A673 (cell line): Measurements from ENCODE around the gene MMP24. TPM values are rescaled to one million over a fixed set of nuclear protein-coding genes. Genes with fewer than 3 reads are reported as not detected.
"Not testable (repeated sequence)": the region's sequence is repeated elsewhere in the genome, so short reads cannot be mapped to it uniquely, and the experiment has no call there.

Experiments used
- BruUV-seq: library from RNA; stranded (reverse); fragments of 400-500 nt; replicated peaks from 2 replicates; lab custom pipeline; 2021; lab: Mats Ljungman, UMichigan
- CTCF ChIA-PET: fragments of 300-600 bp; sonication (Branson Sonifier 250); formaldehyde crosslinking; loops from one replicate; lab custom pipeline; 2022; ENCODE audit warnings: antibody characterized with exemption; lab: Charles Lee
- POLR2A ChIA-PET: fragments of 300-600 bp; sonication (Branson Sonifier 250); formaldehyde crosslinking; loops from one replicate; lab custom pipeline; 2022; ENCODE audit warnings: antibody characterized with exemption; ENCODE audit not compliant: low non-redundant PET; lab: Charles Lee
- DNase-seq: peaks from one replicate; pipeline ENCODE4 v3.0.0-alpha.2; 2015; ENCODE audit warnings: low spot score
- H3K27ac ChIP-seq: fragments of 200-600 bp; sonication (generic); 2 replicates; pipeline ENCODE4 v1.5.1; 2016; ENCODE audit warnings: mixed run types, low read depth, mild to moderate bottlenecking, mixed read lengths, antibody characterized with exemption, low read length; ENCODE audit not compliant: poor library complexity, severe bottlenecking
- H3K27me3 ChIP-seq: fragments of 200-600 bp; sonication (generic); replicated peaks from 2 replicates; pipeline ENCODE4 v1.6.1; 2017; ENCODE audit warnings: mixed run types, low read depth, mild to moderate bottlenecking, mixed read lengths, antibody characterized with exemption, low read length; ENCODE audit not compliant: insufficient read depth, poor library complexity
- H3K36me3 ChIP-seq: fragments of 200-600 bp; sonication (generic); 2 replicates; pipeline ENCODE4 v1.6.1; 2016; ENCODE audit warnings: mixed run types, mild to moderate bottlenecking, mixed read lengths, antibody characterized with exemption, low read length; ENCODE audit not compliant: insufficient read depth, poor library complexity, severe bottlenecking
- H3K4me1 ChIP-seq: fragments of 200-600 bp; sonication (generic); 2 replicates; pipeline ENCODE4 v1.6.1; 2017; ENCODE audit warnings: mixed run types, mild to moderate bottlenecking, mixed read lengths, antibody characterized with exemption, low read length; ENCODE audit not compliant: insufficient read depth, poor library complexity, severe bottlenecking
- H3K4me3 ChIP-seq: fragments of 200-600 bp; sonication (generic); 2 replicates; pipeline ENCODE4 v1.5.1; 2016; ENCODE audit warnings: low read depth, mixed run types, mild to moderate bottlenecking, mixed read lengths, low read length; ENCODE audit not compliant: poor library complexity, severe bottlenecking
- H3K9me3 ChIP-seq: fragments of 200-600 bp; sonication (generic); 2 replicates; pipeline ENCODE4 v1.6.1; 2016; ENCODE audit warnings: mixed run types, low read depth, mild to moderate bottlenecking, mixed read lengths, antibody characterized with exemption, low read length; ENCODE audit not compliant: poor library complexity, severe bottlenecking
- CTCF ChIP-seq: fragments of 300-800, 200-600 bp; sonication (generic); conservative IDR thresholded peaks from 2 replicates; pipeline ENCODE4 v1.5.1; 2017; ENCODE audit warnings: low read depth, mild to moderate bottlenecking, antibody characterized with exemption, low read length, moderate library complexity, mixed read lengths
- EZH2 ChIP-seq: fragments of 200-600 bp; sonication (generic); IDR thresholded peaks from 2 replicates; pipeline ENCODE4 v1.6.1; 2017; ENCODE audit warnings: borderline replicate concordance, low read depth, mild to moderate bottlenecking, mixed read lengths, antibody characterized with exemption, low read length; ENCODE audit not compliant: poor library complexity, severe bottlenecking
- intact Hi-C: fragments of 100-400 bp; cut with micrococcal nuclease; formaldehyde crosslinking; loops from one replicate; pipeline ENCODE4 v1.10.0; 2022; ENCODE audit not compliant: unreplicated experiment
- total RNA-seq: library from RNA; stranded (reverse); gene quantifications from 2 replicates; pipeline ENCODE4 v1.2.3, GENCODE V29; 2021

MMP24 gene
- total RNA-seq, 1 experiment from 2014 or later: 0.11 TPM

DNA sequence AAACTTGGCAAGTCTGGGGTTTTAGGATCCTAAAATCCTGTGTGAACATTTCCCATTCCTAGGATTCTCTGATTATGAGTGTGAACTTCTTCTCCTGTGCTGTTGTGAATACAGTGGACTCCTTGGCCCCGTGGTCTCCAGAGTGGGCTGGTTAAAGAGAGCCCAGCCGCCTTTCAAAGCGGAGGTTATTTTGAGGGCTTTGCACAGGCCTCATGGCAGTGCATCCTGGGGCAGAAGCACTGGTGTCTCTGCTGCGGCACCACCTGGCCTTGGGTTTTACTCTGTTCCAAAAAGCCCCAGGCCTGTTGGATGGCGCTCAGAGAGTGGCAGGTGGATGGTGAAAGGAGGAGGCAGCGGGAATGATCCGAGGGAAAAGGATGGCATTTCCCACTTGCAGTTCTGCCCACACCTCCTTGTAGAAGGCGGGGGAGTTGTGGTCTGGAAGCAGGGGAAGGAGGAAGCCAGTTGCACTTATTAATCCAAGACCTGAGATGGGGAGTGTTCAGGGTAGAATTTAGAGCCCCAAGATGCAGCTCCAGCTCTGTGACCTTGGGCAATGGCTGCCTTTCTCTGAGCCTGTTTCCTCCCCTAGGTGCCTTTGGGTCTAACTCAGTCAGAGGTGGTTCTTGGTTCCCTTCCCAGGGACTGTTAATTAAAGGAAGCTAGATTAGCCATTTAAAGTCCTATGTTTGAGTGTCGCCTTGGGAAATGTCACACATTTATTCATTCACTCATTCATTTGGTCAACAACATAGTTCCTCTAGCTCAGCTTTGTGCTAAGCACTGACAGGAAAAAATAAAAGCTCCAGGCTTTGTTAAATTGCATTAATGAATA is 22.4 kb downstream of the MMP24 start:
- no peaks in the 10 kb centered on the region for H3K4me1 ChIP-seq
- H3K27ac ChIP-seq: no peak overlapping the region
- DNase-seq: no peak
- no peaks in the 10 kb centered on the region for H3K27me3 ChIP-seq
- POLR2A ChIA-PET: no interaction called here
- intact Hi-C loops: no loop called here
- TF ChIP-seq CTCF (no peak), EZH2 (no peak)
- CTCF ChIA-PET: no interaction called here
- no peaks in the 10 kb centered on the region for H3K9me3 ChIP-seq
- no peaks in the 10 kb centered on the region for H3K36me3 ChIP-seq
- no peak overlapping the region for H3K4me3 ChIP-seq
- BruUV-seq: no TSS peak

GRCh38 chr20:35251613-35251940 is 25.1 kb downstream of the MMP24 start:
- no TSS peak for BruUV-seq
- H3K4me1 ChIP-seq: no peaks in the 10 kb centered on the region
- intact Hi-C loops: no loop called here
- no peak overlapping the region for H3K27ac ChIP-seq
- no peaks in the 10 kb centered on the region for H3K27me3 ChIP-seq
- TF ChIP-seq CTCF: no peak
- no peak for TF ChIP-seq EZH2
- no peak overlapping the region for H3K4me3 ChIP-seq
- H3K36me3 ChIP-seq: no peaks in the 10 kb centered on the region
- CTCF ChIA-PET: no interaction called here
- no peaks in the 10 kb centered on the region for H3K9me3 ChIP-seq
- DNase-seq: no peak
- POLR2A ChIA-PET: no interaction called here

GRCh38 chr20:35252037-35252461 is 25.6 kb downstream of the MMP24 start:
- Histone ChIP-seq H3K36me3 (no peaks in the 10 kb centered on the region), H3K4me1 (no peaks in the 10 kb centered on the region), H3K4me3 (no peak overlapping the region), H3K27me3 (no peaks in the 10 kb centered on the region), H3K9me3 (no peaks in the 10 kb centered on the region), H3K27ac (no peak overlapping the region)
- no peak for DNase-seq
- POLR2A ChIA-PET: no interaction called here
- CTCF ChIA-PET: no interaction called here
- intact Hi-C loops: no loop called here
- no TSS peak for BruUV-seq
- no peak for TF ChIP-seq EZH2
- TF ChIP-seq CTCF: no peak

- BruUV-seq, DNase-seq, H3K27me3 ChIP-seq, H3K27ac ChIP-seq, intact Hi-C loops, H3K9me3 ChIP-seq, H3K4me1 ChIP-seq, CTCF ChIA-PET, H3K4me3 ChIP-seq, POLR2A ChIA-PET, H3K36me3 ChIP-seq: not testable (repeated sequence)
Measured at GRCh38 chr20:35252598-35252997, 26.1 kb downstream of the MMP24 start.
